HG03558 (cell line): ENCODE measurements around the gene ZNF385A.
"Not testable (repeated sequence)": the region's sequence is repeated elsewhere in the genome, so short reads cannot be mapped to it uniquely, and the experiment has no call there.

Experiments used
- ATAC-seq: cut with Tn5 transposase; IDR thresholded peaks from one replicate; pipeline ENCODE4 v1.9.1; 2021; ENCODE audit warnings: moderate number of reproducible peaks; ENCODE audit not compliant: unreplicated experiment; ENCODE audit errors: extremely low read depth

ZNF385A gene

GRCh38 chr12:54337280-54337842 is 47.2 kb downstream of the ZNF385A start:
- no peak for ATAC-seq

GRCh38 chr12:54333420-54334034 is 51.0 kb downstream of the ZNF385A start:
- ATAC-seq = no peak

GRCh38 chr12:54331461-54331860 is 53.1 kb downstream of the ZNF385A start:
- ATAC-seq = no peak

GRCh38 chr12:54330442-54330841 is 54.1 kb downstream of the ZNF385A start:
- no peak for ATAC-seq

- no peak for ATAC-seq
These were observed 54.8 kb downstream of the ZNF385A start for GRCh38 chr12:54329759-54330158.

- ATAC-seq = no peak
These were observed 55.8 kb downstream of the ZNF385A start for GRCh38 chr12:54328595-54329337.

GRCh38 chr12:54325442-54326109 is 59.0 kb downstream of the ZNF385A start:
- ATAC-seq = not testable (repeated sequence)

GRCh38 chr12:54324617-54325441 is 59.7 kb downstream of the ZNF385A start, which contains the start of gene COPZ1:
TSS of gene COPZ1 (plus strand) at chr12:54325131. CDS start at chr12:54325164, 33 bp downstream.
- peak; percentile 95 for ATAC-seq

- no peak for ATAC-seq
These were observed 63.2 kb downstream of the ZNF385A start for GRCh38 chr12:54321363-54321762.
